Endodermal cell (in vitro differentiated cells): ENCODE measurements around the gene TOM1. TPM values are rescaled to one million over a fixed set of nuclear protein-coding genes. Genes with fewer than 3 reads are reported as not detected.
"Not testable (repeated sequence)": the region's sequence is repeated elsewhere in the genome, so short reads cannot be mapped to it uniquely, and the experiment has no call there.

Experiments used
- DNase-seq: peaks from one replicate; pipeline ENCODE4 v3.0.0-alpha.2; 2017
- H3K27ac ChIP-seq: 2 replicates; pipeline ENCODE4 v1.5.1; 2013; ENCODE audit warnings: mild to moderate bottlenecking, low read depth, low read length, moderate library complexity
- H3K27me3 ChIP-seq: 2 replicates; pipeline ENCODE4 v1.6.1; 2013; ENCODE audit warnings: mild to moderate bottlenecking, low read length, moderate library complexity; ENCODE audit not compliant: insufficient read depth, control insufficient read depth, poor library complexity, severe bottlenecking
- H3K36me3 ChIP-seq: 2 replicates; pipeline ENCODE4 v1.7.0; 2013; ENCODE audit warnings: mild to moderate bottlenecking, low read length, moderate library complexity; ENCODE audit not compliant: control insufficient read depth, insufficient read depth
- H3K4me1 ChIP-seq: one replicate; pipeline ENCODE4 v1.7.0; 2013; ENCODE audit warnings: low read length; ENCODE audit not compliant: control insufficient read depth, insufficient read depth
- H3K4me3 ChIP-seq: 2 replicates; pipeline ENCODE4 v1.5.1; 2013; ENCODE audit warnings: mild to moderate bottlenecking, low read length, moderate library complexity
- H3K9ac ChIP-seq: 2 replicates; pipeline ENCODE4 v1.6.1; 2013; ENCODE audit warnings: mild to moderate bottlenecking, low read length, moderate library complexity; ENCODE audit not compliant: poor library complexity, severe bottlenecking; ENCODE audit errors: extremely low read depth
- H3K9me3 ChIP-seq: 2 replicates; pipeline ENCODE4 v1.6.1; 2013; ENCODE audit warnings: mild to moderate bottlenecking, low read length, moderate library complexity; ENCODE audit not compliant: control insufficient read depth
- H3K27ac Mint-ChIP-seq: 2 replicates; pipeline ENCODE4 v1.8.0; 2020; ENCODE audit warnings: mixed read lengths
- H3K27me3 Mint-ChIP-seq: 2 replicates; pipeline ENCODE4 v1.8.0; 2021; ENCODE audit warnings: mild to moderate bottlenecking, mixed read lengths; ENCODE audit not compliant: insufficient read depth
- H3K36me3 Mint-ChIP-seq: 2 replicates; pipeline ENCODE4 v1.8.0; 2020; ENCODE audit warnings: low read depth, mixed read lengths
- H3K4me1 Mint-ChIP-seq: 2 replicates; pipeline ENCODE4 v1.8.0; 2020; ENCODE audit warnings: mixed read lengths
- H3K4me3 Mint-ChIP-seq: 2 replicates; pipeline ENCODE4 v1.8.0; 2020; ENCODE audit warnings: mild to moderate bottlenecking, moderate library complexity, mixed read lengths
- H3K9me3 Mint-ChIP-seq: 2 replicates; pipeline ENCODE4 v1.8.0; 2020; ENCODE audit warnings: mild to moderate bottlenecking, mixed read lengths
- WGBS, 2 experiments: methylation state at CpG; one replicate each; pipeline versions ENCODE4 v1.1.5 to v1.1.7; 2013; ENCODE audit warnings: missing lambda C conversion rate in 2 of 2, mixed read lengths in 1 of 2; ENCODE audit not compliant: insufficient coverage in 1 of 2, insufficient read length in 1 of 2; 5-methylcytosine and 5-hydroxymethylcytosine counted together
- total RNA-seq, 2 donors: library from RNA; stranded (reverse); fragmentation: NEBNext Ultra II Directional in 1 of 2; extraction: Animal tissue kit (Norgen Biotek cat#: 25700) in 1 of 2; gene quantifications; 2 replicates in 1 of 2; 3 replicates in 1 of 2; pipeline ENCODE4 v1.2.1, GENCODE V29; 2021
- TF ChIP-seq, protein P1 (sequence below): fragments of 200-600 bp; sonication (generic); conservative IDR thresholded peaks from 2 replicates; pipeline ENCODE4 v1.5.0; 2021; ENCODE audit warnings: antibody characterized with exemption, mild to moderate bottlenecking

Gene TOM1
- total RNA-seq, 2 donors from 2014 or later, result 31.3 to 33.3 TPM

DNA sequence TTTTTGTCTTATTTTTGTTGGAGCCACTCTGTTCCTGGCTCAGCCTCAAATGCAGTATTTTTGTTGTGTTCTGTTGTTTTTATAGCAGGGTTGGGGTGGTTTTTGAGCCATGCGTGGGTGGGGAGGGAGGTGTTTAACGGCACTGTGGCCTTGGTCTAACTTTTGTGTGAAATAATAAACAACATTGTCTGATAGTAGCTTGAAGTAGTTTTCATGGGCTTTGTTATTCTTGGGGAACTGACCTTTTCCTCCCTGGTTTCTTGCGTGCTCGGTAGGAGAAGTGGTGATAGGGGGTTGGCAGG is 94.3 kb downstream of the TOM1 start:
- Mint-ChIP-seq H3K4me1 (peaks cover 6% of the 10 kb centered on the region), H3K27me3 (no peaks in the 10 kb centered on the region), H3K9me3 (peaks cover 1% of the 10 kb centered on the region), H3K36me3 (peaks cover 17% of the 10 kb centered on the region), H3K27ac (no peak overlapping the region), H3K4me3 (no peak overlapping the region)
- Histone ChIP-seq H3K36me3 (peaks cover 7% of the 10 kb centered on the region), H3K9me3 (no peaks in the 10 kb centered on the region), H3K9ac (no peak overlapping the region), H3K4me3 (no peak overlapping the region), H3K4me1 (no peaks in the 10 kb centered on the region), H3K27me3 (no peaks in the 10 kb centered on the region), H3K27ac (no peak overlapping the region)
- 82% methylated on average over 2 of the region's 4 CpGs; no CpG with 5 or more reads in 1 of the 2 experiments for WGBS, 2 experiments
- TF ChIP-seq, protein P1, sequence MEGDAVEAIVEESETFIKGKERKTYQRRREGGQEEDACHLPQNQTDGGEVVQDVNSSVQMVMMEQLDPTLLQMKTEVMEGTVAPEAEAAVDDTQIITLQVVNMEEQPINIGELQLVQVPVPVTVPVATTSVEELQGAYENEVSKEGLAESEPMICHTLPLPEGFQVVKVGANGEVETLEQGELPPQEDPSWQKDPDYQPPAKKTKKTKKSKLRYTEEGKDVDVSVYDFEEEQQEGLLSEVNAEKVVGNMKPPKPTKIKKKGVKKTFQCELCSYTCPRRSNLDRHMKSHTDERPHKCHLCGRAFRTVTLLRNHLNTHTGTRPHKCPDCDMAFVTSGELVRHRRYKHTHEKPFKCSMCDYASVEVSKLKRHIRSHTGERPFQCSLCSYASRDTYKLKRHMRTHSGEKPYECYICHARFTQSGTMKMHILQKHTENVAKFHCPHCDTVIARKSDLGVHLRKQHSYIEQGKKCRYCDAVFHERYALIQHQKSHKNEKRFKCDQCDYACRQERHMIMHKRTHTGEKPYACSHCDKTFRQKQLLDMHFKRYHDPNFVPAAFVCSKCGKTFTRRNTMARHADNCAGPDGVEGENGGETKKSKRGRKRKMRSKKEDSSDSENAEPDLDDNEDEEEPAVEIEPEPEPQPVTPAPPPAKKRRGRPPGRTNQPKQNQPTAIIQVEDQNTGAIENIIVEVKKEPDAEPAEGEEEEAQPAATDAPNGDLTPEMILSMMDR, result no peak
- no peak for DNase-seq

DNA sequence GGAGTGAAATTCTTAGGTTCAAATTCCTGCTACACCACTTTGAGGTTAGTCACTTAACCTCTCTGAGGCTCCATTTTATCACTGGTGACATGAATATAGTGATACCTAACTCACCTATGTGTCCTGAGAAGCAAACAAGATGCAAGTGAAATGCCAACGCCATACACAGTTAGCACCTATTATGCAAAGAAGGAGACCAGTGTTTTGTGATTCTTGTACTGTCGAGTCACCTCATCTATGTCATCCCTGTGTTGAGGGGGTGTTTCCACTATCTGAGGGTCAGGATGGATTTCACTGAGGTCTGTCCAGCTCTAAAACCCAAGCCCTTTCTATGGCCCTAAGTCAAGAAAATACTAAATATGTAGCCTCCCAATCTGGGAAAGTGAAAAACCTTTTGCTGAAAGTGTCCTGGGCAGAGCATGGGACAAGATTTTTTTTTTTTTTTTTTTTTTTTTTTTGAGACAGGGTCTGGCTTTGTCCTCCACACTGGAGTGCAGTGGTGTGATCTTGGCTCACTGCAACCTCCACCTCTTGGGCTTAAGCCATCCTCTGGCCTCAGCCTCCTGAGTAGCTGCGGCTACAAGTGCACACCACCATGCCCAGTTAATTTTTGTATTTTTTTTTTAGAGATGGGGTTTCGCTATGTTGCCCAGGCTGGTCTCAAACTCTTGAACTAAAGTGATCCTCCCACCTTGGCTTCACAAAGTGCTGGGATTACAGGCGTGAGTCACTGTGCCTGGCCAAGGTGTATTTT is 95.3 kb downstream of the TOM1 start:
- Mint-ChIP-seq H3K27me3 (no peaks in the 10 kb centered on the region), H3K27ac (no peak overlapping the region), H3K4me1 (peaks cover 6% of the 10 kb centered on the region), H3K36me3 (peaks cover 14% of the 10 kb centered on the region), H3K4me3 (no peak overlapping the region), H3K9me3 (peaks cover 1% of the 10 kb centered on the region)
- TF ChIP-seq, protein P1, result no peak
- no peaks in the 10 kb centered on the region for H3K4me1 ChIP-seq
- peaks cover 7% of the 10 kb centered on the region for H3K36me3 ChIP-seq
- no peaks in the 10 kb centered on the region for H3K27me3 ChIP-seq
- DNase-seq, result no peak
- WGBS, 2 experiments, result 94 to 100% methylated on average over 3 to 5 of the region's 5 CpGs
- no peak overlapping the region for H3K9ac ChIP-seq
- H3K4me3 ChIP-seq, result no peak overlapping the region
- H3K9me3 ChIP-seq, result no peaks in the 10 kb centered on the region
- no peak overlapping the region for H3K27ac ChIP-seq

DNA sequence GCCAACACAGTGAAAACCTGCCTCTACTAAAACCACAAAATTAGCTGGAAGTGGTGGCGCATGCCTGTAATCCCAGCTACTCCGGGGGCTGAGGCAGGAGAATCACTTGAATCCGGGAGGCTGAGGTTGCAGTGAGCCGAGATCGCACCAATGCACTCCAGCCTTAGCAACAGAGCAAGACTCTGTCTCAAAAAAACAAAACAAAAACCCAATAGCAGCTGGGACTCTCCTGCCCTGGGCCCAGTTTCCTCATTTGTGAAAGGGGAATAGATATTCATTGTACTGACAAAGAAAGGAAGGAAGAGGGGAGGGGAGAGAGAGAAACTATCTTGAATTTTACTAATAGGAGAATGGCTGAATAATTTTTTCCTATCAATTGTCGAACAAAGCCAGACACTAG is 96.9 kb downstream of the TOM1 start:
- Mint-ChIP-seq H3K4me1 (peaks cover 16% of the 10 kb centered on the region), H3K36me3 (peaks cover 17% of the 10 kb centered on the region)
- not testable (repeated sequence) for H3K27me3 Mint-ChIP-seq, H3K4me3 Mint-ChIP-seq, H3K9me3 Mint-ChIP-seq, DNase-seq, H3K36me3 ChIP-seq, H3K27me3 ChIP-seq, H3K4me1 ChIP-seq, H3K27ac Mint-ChIP-seq, H3K4me3 ChIP-seq, H3K9ac ChIP-seq, H3K9me3 ChIP-seq
- H3K27ac ChIP-seq, result peak overlapping the region; percentile 44
- 82 to 90% methylated on average over 5 to 6 of the region's 6 CpGs for WGBS, 2 experiments
